Endothelial cell of umbilical vein (primary cell): ENCODE data around the gene DHX34. TPM values are rescaled to one million over a fixed set of nuclear protein-coding genes. Genes with fewer than 3 reads are reported as not detected.
A peak's percentile ranks its signal among the peaks of the same experiment; 100 is the strongest.

Experiments
- BruUV-seq: library from RNA; stranded (reverse); fragments of 400-500 nt; replicated peaks from 2 replicates; lab custom pipeline; 2021; lab: Mats Ljungman, UMichigan
- CTCF ChIA-PET: fragments of 300-600, 350-600 bp; sonication (Branson Sonifier 250); formaldehyde crosslinking; loops from one replicate; lab custom pipeline; 2021; ENCODE audit warnings: antibody characterized with exemption, inconsistent platforms; lab: Charles Lee
- POLR2A ChIA-PET: fragments of 300-600, 350-600 bp; sonication (Branson Sonifier 250); formaldehyde crosslinking; loops from one replicate; lab custom pipeline; 2021; ENCODE audit warnings: antibody characterized with exemption, inconsistent platforms; lab: Charles Lee
- DNase-seq: peaks from one replicate; pipeline ENCODE4 v3.0.0-alpha.2; 2011; ENCODE audit warnings: low read depth, low spot score
- FAIRE-seq: peaks from 2 replicates; lab custom pipeline; 2011; peaks lifted over from hg19 to GRCh38; lab: Jason Lieb, UNC
- H2AFZ ChIP-seq: 2 replicates; pipeline ENCODE4 v1.6.0; 2012; ENCODE audit warnings: low read depth, low read length, control low read depth, inconsistent platforms
- H3K27ac ChIP-seq: 2 replicates; pipeline ENCODE4 v1.5.1; 2011; ENCODE audit warnings: low read depth, mild to moderate bottlenecking, control low read depth, low read length, moderate library complexity; ENCODE audit not compliant: insufficient read depth
- H3K27me3 ChIP-seq, 2 experiments: 2 replicates each; pipeline versions ENCODE4 v1.6.0 to v1.6.1; 2011; ENCODE audit warnings: low read length in 2 of 2, mixed read lengths in 1 of 2; ENCODE audit not compliant: control insufficient read depth in 2 of 2, insufficient read depth in 2 of 2
- H3K36me3 ChIP-seq, 2 experiments: 2 replicates in 1 of 2; 3 replicates in 1 of 2; pipeline ENCODE4 v1.5.1; 2011; ENCODE audit warnings: low read length in 2 of 2, mild to moderate bottlenecking in 1 of 2, moderate library complexity in 1 of 2; ENCODE audit not compliant: control insufficient read depth in 2 of 2, insufficient read depth in 2 of 2; ENCODE audit errors: extremely low read depth in 1 of 2
- H3K4me1 ChIP-seq: 3 replicates; pipeline ENCODE4 v1.5.1; 2011; ENCODE audit warnings: mild to moderate bottlenecking, low read length; ENCODE audit not compliant: control insufficient read depth, insufficient read depth; ENCODE audit errors: extremely low read depth
- H3K4me2 ChIP-seq: 2 replicates; pipeline ENCODE4 v1.6.1; 2011; ENCODE audit warnings: low read length, control low read depth, mixed read lengths; ENCODE audit not compliant: insufficient read depth
- H3K4me3 ChIP-seq, 3 experiments: fragments of 200-600 bp in 1 of 3; sonication (generic), shearing (Covaris generic) in 1 of 3; replicated peaks in 1 of 3; 2 replicates each; pipeline ENCODE4 v1.5.1; 2011 to 2016; ENCODE audit warnings: control low read depth in 3 of 3, low read length in 3 of 3, mild to moderate bottlenecking in 2 of 3, inconsistent platforms in 1 of 3, low read depth in 1 of 3, moderate library complexity in 1 of 3; ENCODE audit not compliant: insufficient read depth in 1 of 3
- H3K79me2 ChIP-seq: 2 replicates; pipeline ENCODE4 v1.6.0; 2012; ENCODE audit warnings: low read length, inconsistent platforms; ENCODE audit not compliant: control insufficient read depth, insufficient read depth
- H3K9ac ChIP-seq: replicated peaks from 2 replicates; pipeline ENCODE3; 2011; ENCODE audit warnings: low read length, control low read depth; ENCODE audit not compliant: insufficient read depth; ENCODE audit errors: extremely low read depth
- H3K9me1 ChIP-seq: replicated peaks from 3 replicates; pipeline ENCODE4 v1.6.0; 2011; ENCODE audit warnings: mild to moderate bottlenecking, low read length; ENCODE audit not compliant: control insufficient read depth, insufficient read depth; ENCODE audit errors: extremely low read depth
- H3K9me3 ChIP-seq: replicated peaks from 2 replicates; pipeline ENCODE4 v1.5.1; 2012; ENCODE audit warnings: low read length, inconsistent platforms; ENCODE audit not compliant: control insufficient read depth, insufficient read depth
- H4K20me1 ChIP-seq: replicated peaks from 2 replicates; pipeline ENCODE3; 2011; ENCODE audit warnings: mild to moderate bottlenecking, low read length; ENCODE audit not compliant: control insufficient read depth, insufficient read depth; ENCODE audit errors: extremely low read depth
- EZH2 ChIP-seq: IDR thresholded peaks from 2 replicates; pipeline ENCODE4 v1.6.1; 2012; ENCODE audit warnings: borderline replicate concordance, low read depth, mild to moderate bottlenecking, moderate library complexity, low read length, inconsistent platforms; ENCODE audit not compliant: severe bottlenecking
- FOS ChIP-seq: IDR thresholded peaks from 2 replicates; pipeline ENCODE4 v1.6.1; 2011; ENCODE audit warnings: mild to moderate bottlenecking, low read length, moderate library complexity, borderline replicate concordance; ENCODE audit not compliant: insufficient read depth
- MYC ChIP-seq: IDR thresholded peaks from one replicate; pipeline ENCODE4 v1.6.1; 2011; ENCODE audit warnings: mild to moderate bottlenecking, low read depth, low read length
- dilution Hi-C: fragments of 300-500 bp; cut with MboI; formaldehyde crosslinking; loops from one replicate; pipeline ENCODE4 v1.15.0; 2019; ENCODE audit warnings: low sequenced_read_pairs; ENCODE audit not compliant: extremely low pct_ligation_motif_present
- intact Hi-C: fragments of 100-400 bp; cut with micrococcal nuclease; formaldehyde crosslinking; loops from one replicate; pipeline ENCODE4 v1.10.0; 2022
- polyA plus RNA-seq, 4 experiments: library from polyadenylated mRNA; depleted of rRNA in 3 of 4; stranded (reverse) in 3 of 4; unstranded in 1 of 4; fragments of >200 nt; gene quantifications; 2 replicates each; pipeline versions ENCODE4 v1.2.1 to v1.2.3, GENCODE V29; 2011 to 2012; ENCODE audit warnings: missing spikeins in 1 of 4
- total RNA-seq: library from RNA; stranded (reverse); gene quantifications from 2 replicates; pipeline ENCODE4 v1.2.3, GENCODE V29; 2021

Gene DHX34
- total and polyA plus RNA-seq, 2 donors (not counting 3 experiments of a cell fraction or from before 2014, with no cell fraction given): 12.8 to 20.7 TPM

GRCh38 chr19:47419030-47419783 is 70.1 kb downstream of the DHX34 start, which contains the start of gene MEIS3:
MEIS3 (minus strand) TSS chr19:47419527; CDS start chr19:47419081, 446 bp downstream.
- dilution Hi-C loops (no loop called here), intact Hi-C loops (no loop called here)
- ChIA-PET CTCF (interaction anchor here (1.0 kb wide), 1 partner anchor 9 kb away, joined by 4 read pairs; no protein-coding TSS in a partner anchor), POLR2A (no interaction called here)
- H3K9me1 ChIP-seq: no peaks in the 10 kb centered on the region
- H3K36me3 ChIP-seq: no peaks in the 10 kb centered on the region
- no peak for FAIRE-seq
- no peak within 1 kb of the TSS for H3K27ac ChIP-seq
- H3K4me1 ChIP-seq: no peaks in the 10 kb centered on the region
- H4K20me1 ChIP-seq: no peaks in the 10 kb centered on the region
- no peak within 1 kb of the TSS for H3K4me3 ChIP-seq
- BruUV-seq: no TSS peak
- no peak within 1 kb of the TSS for H3K4me2 ChIP-seq
- H3K79me2 ChIP-seq: no peaks in the 10 kb centered on the region
- TF ChIP-seq EZH2 (peak; percentile 90), MYC (no peak)
- peaks cover 66 to 67% of the 10 kb centered on the region in 2 experiments for H3K27me3 ChIP-seq
- H2AFZ ChIP-seq: no peak within 1 kb of the TSS
- no peak within 1 kb of the TSS for H3K9ac ChIP-seq
- H3K9me3 ChIP-seq: no peaks in the 10 kb centered on the region
- DNase-seq: no peak

- FAIRE-seq: no peak
- no peaks in the 10 kb centered on the region for H4K20me1 ChIP-seq
- no peak overlapping the region for H3K4me3 ChIP-seq
- no peak for DNase-seq
- H3K9ac ChIP-seq: no peak overlapping the region
- no peak overlapping the region for H2AFZ ChIP-seq
- H3K9me1 ChIP-seq: no peaks in the 10 kb centered on the region
- no TSS peak for BruUV-seq
- no peaks in the 10 kb centered on the region for H3K4me1 ChIP-seq
- intact Hi-C loops: no loop called here
- dilution Hi-C loops: no loop called here
- H3K36me3 ChIP-seq: no peaks in the 10 kb centered on the region
- no peak overlapping the region for H3K27ac ChIP-seq
- ChIA-PET CTCF (interaction anchor here (0.6 kb wide), 1 partner anchor 124 kb away, joined by 4 read pairs; no protein-coding TSS in a partner anchor), POLR2A (no interaction called here)
- no peaks in the 10 kb centered on the region for H3K9me3 ChIP-seq
- no peak overlapping the region for H3K4me2 ChIP-seq
- peak; percentile 0 for TF ChIP-seq EZH2
- no peak for TF ChIP-seq FOS
- H3K27me3 ChIP-seq: peaks cover 66 to 69% of the 10 kb centered on the region in 2 experiments
- no peaks in the 10 kb centered on the region for H3K79me2 ChIP-seq
These were observed 70.7 kb downstream of the DHX34 start for GRCh38 chr19:47419789-47420188.
